Uterus (tissue), 2 donors: ENCODE measurements around the gene HS6ST1.

ENCODE experiments used
- CTCF ChIP-seq, 4 experiments: fragments of 200-600 bp in 2 of 4; fragments of 450-650 bp in 2 of 4; sonication (generic) in 2 of 4; IDR thresholded peaks; one replicate each; pipeline ENCODE4 v1.5.1; 2016 to 2019; ENCODE audit warnings: antibody characterized with exemption in 4 of 4, mild to moderate bottlenecking in 2 of 4, moderate library complexity in 1 of 4
- POLR2A ChIP-seq, 2 donors: fragments of 450-650 bp; IDR thresholded peaks; one replicate each; pipeline ENCODE4 v1.6.1; 2016; ENCODE audit warnings: antibody characterized with exemption in 2 of 2, mild to moderate bottlenecking in 1 of 2, moderate library complexity in 1 of 2

GRCh38 chr2:128215897-128216642, 102.6 kb downstream of the HS6ST1 start:
- no peak for TF ChIP-seq CTCF (IDR thresholded peaks at IDR 0.05)
- no peak for TF ChIP-seq POLR2A (IDR thresholded peaks at IDR 0.05)
